SK-N-MC (cell line): ENCODE measurements around the gene LRIG2.

ENCODE experiments used
- EZH2 ChIP-seq: fragments of 200-600 bp; sonication (generic); IDR thresholded peaks from one replicate; pipeline ENCODE4 v1.6.1; 2017; ENCODE audit warnings: antibody characterized with exemption
- FOXP2 ChIP-seq: optimal IDR thresholded peaks from 2 replicates; pipeline ENCODE3; 2011; ENCODE audit warnings: mild to moderate bottlenecking, moderate library complexity; ENCODE audit not compliant: insufficient read depth; ENCODE audit errors: extremely low read length, control extremely low read depth
- POLR2AphosphoS5 ChIP-seq: IDR thresholded peaks from 2 replicates; pipeline ENCODE4 v1.6.1; 2012; ENCODE audit warnings: mild to moderate bottlenecking, low read depth, low read length, borderline replicate concordance

DNA sequence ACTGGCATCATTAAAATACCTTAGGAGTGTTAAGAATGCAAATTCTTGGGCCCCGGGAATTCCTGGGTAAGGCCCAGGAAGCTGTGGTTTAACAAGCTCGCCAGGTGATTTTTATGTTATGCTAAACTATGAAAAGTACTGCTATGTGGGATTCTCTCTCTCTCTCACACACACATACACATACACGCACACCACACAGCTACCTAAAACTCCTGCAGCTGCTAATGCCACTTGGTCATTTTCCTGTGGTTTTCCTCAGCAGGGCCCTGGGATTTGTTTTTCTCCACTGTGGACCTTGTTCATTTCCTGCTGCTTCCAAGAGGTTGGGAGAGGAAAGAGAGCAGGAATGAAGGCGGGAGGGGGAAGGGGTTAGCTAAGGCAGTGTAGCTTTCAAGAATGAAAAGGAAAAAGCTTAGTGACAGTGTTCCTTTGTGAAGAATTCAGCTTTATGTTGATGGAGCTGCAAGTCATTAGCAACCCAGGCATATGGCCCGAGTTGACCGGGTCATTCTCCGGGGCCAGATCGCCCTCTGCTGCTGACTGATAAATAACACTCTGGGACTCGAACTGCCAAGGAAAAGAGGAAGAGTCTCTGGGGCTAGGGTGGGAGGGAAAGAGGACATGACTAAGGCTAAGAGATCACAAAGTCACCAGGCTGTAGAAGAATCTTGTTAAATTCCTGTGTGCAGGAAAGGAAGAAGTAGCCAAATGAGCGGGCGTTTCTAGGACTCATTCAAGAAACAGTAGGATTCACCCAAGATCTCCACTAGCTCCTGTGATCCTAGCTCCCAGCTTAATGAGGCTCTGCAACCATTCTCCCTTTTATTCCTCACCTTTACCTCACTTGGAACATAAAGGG, 30.5 kb upstream of the LRIG2 start:
- TF ChIP-seq EZH2 (no peak), POLR2AphosphoS5 (no peak), FOXP2 (no peak)
